Adrenal gland (tissue), 12 donors: ENCODE measurements around the gene GREM2. TPM values are rescaled to one million over a fixed set of nuclear protein-coding genes. Genes with fewer than 3 reads are reported as not detected.

Experiments
- DNase-seq, 7 donors: peaks; one replicate each; pipeline ENCODE4 v3.0.0-alpha.2; 2019 to 2020
- H3K27ac ChIP-seq, 5 donors: fragments of 200-600 bp; sonication (generic) in 4 of 5; 1 replicate in 3 of 5; 2 replicates in 2 of 5; pipeline versions ENCODE4 v1.5.1 to v1.8.0; 2016 to 2020; ENCODE audit warnings: mild to moderate bottlenecking in 1 of 5
- H3K27me3 ChIP-seq: fragments of 200-600 bp; 2 replicates; pipeline ENCODE4 v1.8.0; 2021
- H3K36me3 ChIP-seq, 2 donors: fragments of 200-600 bp; replicated peaks in 1 of 2; 1 replicate in 1 of 2; 2 replicates in 1 of 2; pipeline versions ENCODE4 v1.5.1 to v1.8.0; 2018 to 2022
- H3K4me1 ChIP-seq, 2 donors: fragments of 200-600 bp; replicated peaks in 1 of 2; 1 replicate in 1 of 2; 2 replicates in 1 of 2; pipeline versions ENCODE4 v1.5.1 to v1.8.0; 2018 to 2021
- H3K4me3 ChIP-seq, 4 donors: fragments of 200-600 bp; sonication (generic) in 3 of 4; one replicate each; pipeline ENCODE4 v1.5.1; 2016 to 2018
- H3K9me3 ChIP-seq, 3 donors: fragments of 200-600 bp; sonication (generic) in 1 of 3; replicated peaks in 1 of 3; 1 replicate in 2 of 3; 2 replicates in 1 of 3; pipeline versions ENCODE4 v1.5.1 to v1.8.0; 2016 to 2021
- CTCF ChIP-seq, 6 experiments: fragments of 450-650 bp in 4 of 6; fragments of 200-600 bp in 2 of 6; sonication (generic) in 1 of 6; IDR thresholded peaks; 1 replicate in 5 of 6; 2 replicates in 1 of 6; pipeline versions ENCODE4 v1.5.1 to v1.8.0; 2016 to 2021; ENCODE audit warnings: antibody characterized with exemption in 6 of 6, mild to moderate bottlenecking in 2 of 6, moderate library complexity in 1 of 6
- POLR2A ChIP-seq, 2 donors: fragments of 450-650 bp; IDR thresholded peaks; one replicate each; pipeline ENCODE4 v1.6.1; 2017; ENCODE audit warnings: antibody characterized with exemption in 2 of 2, mild to moderate bottlenecking in 2 of 2, moderate library complexity in 1 of 2
- WGBS, 4 donors: extraction: QIAGEN DNeasy Blood & Tissue Kit in 2 of 4; methylation state at CpG; one replicate each; pipeline versions ENCODE4 v1.1.5 to v1.1.7; 2013 to 2017; 5-methylcytosine and 5-hydroxymethylcytosine counted together
- intact Hi-C, 2 donors: fragments of 100-400 bp; cut with DNase I; formaldehyde crosslinking; loops; one replicate each; pipeline versions ENCODE4 v1.14.1 to v1.15.0; 2022 to 2023
- polyA plus RNA-seq, 3 donors: library from polyadenylated mRNA; stranded (reverse); fragments of 200-250 nt in 2 of 3; fragments of 350-450 nt in 1 of 3; fragmentation: Illumina TruSeq in 1 of 3; extraction: RNeasy Lipid Tissue Mini Kit (QIAGEN cat#74804) in 1 of 3; gene quantifications; one replicate each; pipeline ENCODE4 v1.2.3, GENCODE V29; 2013 to 2014
- total RNA-seq, 9 donors: library from RNA; depleted of rRNA in 4 of 9; stranded (reverse); fragments of >200 nt in 4 of 9; fragments of 120-200 nt in 1 of 9; fragmentation: NEBNext Ultra II Directional in 1 of 9; extraction: Animal tissue kit (Norgen Biotek cat#: 25700) in 1 of 9; gene quantifications; one replicate each; pipeline versions ENCODE4 v1.1.0 to v1.2.4, GENCODE V29; 2013 to 2023
- donor health status: healthy with polysubstance abuse.
- donor health status: Bipolar disorder and iron deficiency.
- donor health status: DM: yes; HTN: yes; CAD: no.
- donor health status: DM: no; HTN: no; CAD: no.
- donor health status: DM: no; HTN: no; CAD: no.
- donor health status: DM: yes; HTN: yes; CAD: no.

GREM2 gene
- total and polyA plus RNA-seq, 12 donors, result 0.39 to 3.2 (median 0.68) TPM

- H3K9me3 ChIP-seq, result no peaks in the 10 kb centered on the region
- intact Hi-C loops, result no loop called here
- DNase-seq, result no peak
- H3K4me1 ChIP-seq, result no peaks in the 10 kb centered on the region
- H3K4me3 ChIP-seq, result no peak overlapping the region
- TF ChIP-seq POLR2A (IDR thresholded peaks at IDR 0.05) (no peak), CTCF (IDR thresholded peaks at IDR 0.05) (no peak)
- H3K36me3 ChIP-seq, result no peaks in the 10 kb centered on the region
- no peaks in the 10 kb centered on the region for H3K27me3 ChIP-seq
- WGBS, 4 donors, result 53 to 60% (median 56%) methylated on average over 12 of the region's 12 CpGs
- no peak overlapping the region for H3K27ac ChIP-seq
Observed at GRCh38 chr1:240597153-240597745, 14.7 kb downstream of the GREM2 start.

- no peak for TF ChIP-seq POLR2A (IDR thresholded peaks at IDR 0.05)
- TF ChIP-seq CTCF (IDR thresholded peaks at IDR 0.05), result no peak
- H3K36me3 ChIP-seq, result no peaks in the 10 kb centered on the region
- intact Hi-C loops, result no loop called here
Observed at GRCh38 chr1:240595476-240595875, 16.5 kb downstream of the GREM2 start.

GRCh38 chr1:240591564-240591963 is 20.4 kb downstream of the GREM2 start:
- TF ChIP-seq CTCF (IDR thresholded peaks at IDR 0.05) (no peak), POLR2A (IDR thresholded peaks at IDR 0.05) (no peak)
- Histone ChIP-seq H3K9me3 (no peaks in the 10 kb centered on the region), H3K27me3 (no peaks in the 10 kb centered on the region), H3K36me3 (no peaks in the 10 kb centered on the region), H3K4me1 (no peaks in the 10 kb centered on the region), H3K27ac (no peak overlapping the region), H3K4me3 (no peak overlapping the region)
- no peak for DNase-seq
- intact Hi-C loops, result no loop called here
- 73 to 87% (median 83%) methylated on average over 3 of the region's 3 CpGs for WGBS, 4 donors

More at GRCh38 chr1:240595476-240595875, 16.5 kb downstream of the GREM2 start:
- no peak for DNase-seq
- WGBS, 4 donors, result 78 to 88% (median 84%) methylated on average over 2 of the region's 2 CpGs
- no peaks in the 10 kb centered on the region for H3K9me3 ChIP-seq
- H3K4me1 ChIP-seq, result no peaks in the 10 kb centered on the region
- no peaks in the 10 kb centered on the region for H3K27me3 ChIP-seq
- H3K4me3 ChIP-seq, result no peak overlapping the region
- no peak overlapping the region for H3K27ac ChIP-seq

GRCh38 chr1:240591078-240591477 is 20.9 kb downstream of the GREM2 start:
- Histone ChIP-seq H3K4me3 (no peak overlapping the region), H3K9me3 (no peaks in the 10 kb centered on the region), H3K27ac (no peak overlapping the region), H3K4me1 (no peaks in the 10 kb centered on the region), H3K36me3 (no peaks in the 10 kb centered on the region), H3K27me3 (no peaks in the 10 kb centered on the region)
- intact Hi-C loops, result no loop called here
- 72 to 83% (median 79%) methylated on average over 5 of the region's 5 CpGs for WGBS, 4 donors
- TF ChIP-seq POLR2A (IDR thresholded peaks at IDR 0.05), result no peak
- TF ChIP-seq CTCF (IDR thresholded peaks at IDR 0.05), result no peak
- no peak for DNase-seq
